ENCODE measurements around the gene INO80.

Gene INO80

GRCh38 chr15:40958723-40959122, 157.4 kb downstream of the INO80 start:
- no peak overlapping the region for H3K4me2 ChIP-seq (ENCODE audit: low read length)
- H3K9me2 ChIP-seq (ENCODE audit: low read depth, low read length) = no peaks in the 10 kb centered on the region
- H3F3A ChIP-seq (ENCODE audit: insufficient read depth, low read length) = no peaks in the 10 kb centered on the region
- H3K27me3 ChIP-seq (ENCODE audit: insufficient read depth, low read length) = no peaks in the 10 kb centered on the region
- no peak overlapping the region for H3K27ac ChIP-seq (ENCODE audit: low read depth, low read length, poor library complexity, severe bottlenecking)
- H3K9me3 ChIP-seq (ENCODE audit: low read length) = no peaks in the 10 kb centered on the region
- no peak overlapping the region for H3K9ac ChIP-seq (ENCODE audit: low read length)
- TF ChIP-seq EZH2 (IDR thresholded peaks at IDR 0.05; ENCODE audit: borderline replicate concordance, low read length) (no peak), CTCF (IDR thresholded peaks at IDR 0.05; ENCODE audit: low read length) (no peak)
- H3K4me1 ChIP-seq (ENCODE audit: insufficient read depth, low read length, severe bottlenecking) = peaks cover 15% of the 10 kb centered on the region
- no peak overlapping the region for H3K4me3 ChIP-seq (ENCODE audit: low read depth, low read length, poor library complexity, severe bottlenecking)
- no peaks in the 10 kb centered on the region for H3K79me2 ChIP-seq (ENCODE audit: insufficient read depth, low read length)
- H3K36me3 ChIP-seq (ENCODE audit: insufficient read depth, low read length) = no peaks in the 10 kb centered on the region; the same call in 1 of the 2 replicates
- no peak overlapping the region for H2AFZ ChIP-seq (ENCODE audit: low read length)
- H4K20me1 ChIP-seq (ENCODE audit: insufficient read depth, low read length) = no peaks in the 10 kb centered on the region

GRCh38 chr15:40958146-40958545, 157.9 kb downstream of the INO80 start:
- Histone ChIP-seq H3F3A (ENCODE audit: insufficient read depth, low read length) (no peaks in the 10 kb centered on the region), H3K27ac (ENCODE audit: low read depth, low read length, poor library complexity, severe bottlenecking) (no peak overlapping the region), H3K9me2 (ENCODE audit: low read depth, low read length) (no peaks in the 10 kb centered on the region), H3K9ac (ENCODE audit: low read length) (no peak overlapping the region), H3K4me2 (ENCODE audit: low read length) (no peak overlapping the region), H4K20me1 (ENCODE audit: insufficient read depth, low read length) (no peaks in the 10 kb centered on the region), H3K36me3 (ENCODE audit: insufficient read depth, low read length) (no peaks in the 10 kb centered on the region; the same call in 1 of the 2 replicates), H3K4me1 (ENCODE audit: insufficient read depth, low read length, severe bottlenecking) (peaks cover 18% of the 10 kb centered on the region), H3K79me2 (ENCODE audit: insufficient read depth, low read length) (no peaks in the 10 kb centered on the region), H2AFZ (ENCODE audit: low read length) (no peak overlapping the region), H3K9me3 (ENCODE audit: low read length) (no peaks in the 10 kb centered on the region), H3K4me3 (ENCODE audit: low read depth, low read length, poor library complexity, severe bottlenecking) (no peak overlapping the region), H3K27me3 (ENCODE audit: insufficient read depth, low read length) (no peaks in the 10 kb centered on the region)
- TF ChIP-seq EZH2 (IDR thresholded peaks at IDR 0.05; ENCODE audit: borderline replicate concordance, low read length) = no peak
- no peak for TF ChIP-seq CTCF (IDR thresholded peaks at IDR 0.05; ENCODE audit: low read length)

GRCh38 chr15:40957581-40958051, 158.5 kb downstream of the INO80 start:
- TF ChIP-seq CTCF (IDR thresholded peaks at IDR 0.05; ENCODE audit: low read length) (no peak), EZH2 (IDR thresholded peaks at IDR 0.05; ENCODE audit: borderline replicate concordance, low read length) (no peak)
- H3K27me3 ChIP-seq (ENCODE audit: insufficient read depth, low read length) = no peaks in the 10 kb centered on the region
- no peaks in the 10 kb centered on the region for H3K9me3 ChIP-seq (ENCODE audit: low read length)
- H3K4me3 ChIP-seq (ENCODE audit: low read depth, low read length, poor library complexity, severe bottlenecking) = no peak overlapping the region
- no peak overlapping the region for H2AFZ ChIP-seq (ENCODE audit: low read length)
- H3K4me2 ChIP-seq (ENCODE audit: low read length) = no peak overlapping the region
- H3K27ac ChIP-seq (ENCODE audit: low read depth, low read length, poor library complexity, severe bottlenecking) = no peak overlapping the region
- H4K20me1 ChIP-seq (ENCODE audit: insufficient read depth, low read length) = no peaks in the 10 kb centered on the region
- no peaks in the 10 kb centered on the region for H3K9me2 ChIP-seq (ENCODE audit: low read depth, low read length)
- H3K4me1 ChIP-seq (ENCODE audit: insufficient read depth, low read length, severe bottlenecking) = peaks cover 21% of the 10 kb centered on the region
- no peaks in the 10 kb centered on the region for H3F3A ChIP-seq (ENCODE audit: insufficient read depth, low read length)
- no peaks in the 10 kb centered on the region for H3K79me2 ChIP-seq (ENCODE audit: insufficient read depth, low read length)
- no peaks in the 10 kb centered on the region; the same call in 1 of the 2 replicates for H3K36me3 ChIP-seq (ENCODE audit: insufficient read depth, low read length)
- no peak overlapping the region for H3K9ac ChIP-seq (ENCODE audit: low read length)

All from OCI-LY1 (cell line).